NCI-H774 (cell line): Measurements from ENCODE around the gene NME4.
"Not testable (repeated sequence)": the region's sequence is repeated elsewhere in the genome, so short reads cannot be mapped to it uniquely, and the experiment has no call there.

Source experiments
- DNase-seq: peaks from one replicate; lab custom pipeline; 2025; lab: John Stamatoyannopoulos, UW

NME4 gene

DNA sequence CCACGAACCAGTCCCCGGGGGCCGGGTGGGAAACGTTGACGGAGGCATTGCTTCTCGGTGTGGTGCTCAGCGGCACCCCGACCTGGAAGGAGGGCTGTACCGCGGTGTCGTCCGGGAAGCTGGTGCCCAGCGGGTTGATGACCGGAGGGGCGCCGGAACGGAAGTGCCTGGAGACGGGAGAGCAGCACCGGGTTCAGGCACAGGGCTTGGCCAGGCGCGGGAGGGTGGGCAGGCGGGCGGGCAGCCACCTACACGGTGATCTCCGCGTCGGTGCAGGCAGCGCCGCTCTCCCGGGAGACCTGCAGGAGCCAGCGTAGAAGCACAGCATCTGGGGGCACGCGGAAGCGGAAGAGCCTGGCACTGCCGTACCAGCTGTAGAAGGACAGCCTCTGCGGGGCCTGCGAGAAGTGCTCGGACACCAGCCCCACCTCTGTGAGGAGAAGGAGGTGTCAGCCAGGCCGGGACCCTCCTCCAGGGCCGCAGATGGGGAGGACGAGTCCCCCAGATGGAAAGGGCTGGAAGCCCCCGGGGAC, 19.5 kb upstream of the NME4 start:
- no peak for DNase-seq

DNA sequence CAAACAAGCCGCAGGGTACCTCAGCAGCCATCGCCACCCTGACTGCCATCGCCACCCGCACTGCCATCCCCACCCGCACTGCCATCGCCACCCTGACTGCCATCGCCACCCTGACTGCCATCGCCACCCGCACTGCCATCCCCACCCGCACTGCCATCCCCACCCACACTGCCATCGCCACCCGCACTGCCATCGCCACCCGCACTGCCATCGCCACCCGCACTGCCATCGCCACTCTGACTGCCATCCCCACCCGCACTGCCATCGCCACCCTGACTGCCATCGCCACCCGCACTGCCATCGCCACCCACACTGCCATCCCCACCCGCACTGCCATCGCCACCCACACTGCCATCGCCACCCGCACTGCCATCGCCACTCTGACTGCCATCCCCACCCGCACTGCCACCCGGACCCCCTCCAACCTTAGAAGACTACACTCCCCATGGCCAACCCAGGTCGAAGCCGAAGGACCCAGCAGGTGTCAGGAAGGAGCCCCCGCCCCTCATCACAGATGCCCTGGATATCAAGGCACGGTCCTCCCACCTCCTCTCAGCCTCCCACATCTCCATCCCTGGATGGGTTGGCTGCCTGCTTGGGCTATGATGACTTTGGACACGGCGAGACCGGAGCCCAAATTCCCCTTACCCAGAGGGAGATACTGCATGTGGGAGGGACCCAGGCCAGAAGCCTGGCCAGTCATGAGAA, 18.7 kb upstream of the NME4 start:
- DNase-seq, result not testable (repeated sequence)

DNA sequence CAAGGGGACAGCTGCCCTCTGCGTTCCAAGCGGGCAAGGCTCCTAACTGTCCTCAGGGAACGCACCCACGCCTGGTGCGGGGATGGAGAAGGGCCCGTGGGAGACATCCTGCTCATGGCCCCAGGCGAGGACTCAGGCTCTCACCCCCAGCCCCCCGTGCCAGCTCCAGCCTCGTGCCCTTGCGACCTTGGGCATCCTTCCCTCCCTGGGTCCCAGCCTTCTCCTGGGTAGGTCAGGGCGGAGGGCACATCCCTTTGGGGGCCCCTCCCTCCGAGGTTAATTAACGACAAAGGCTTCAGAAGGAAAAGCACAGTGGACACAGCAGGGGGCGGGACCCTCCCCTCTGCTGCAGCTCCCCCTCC, 18.2 kb upstream of the NME4 start:
- DNase-seq, result no peak

DNA sequence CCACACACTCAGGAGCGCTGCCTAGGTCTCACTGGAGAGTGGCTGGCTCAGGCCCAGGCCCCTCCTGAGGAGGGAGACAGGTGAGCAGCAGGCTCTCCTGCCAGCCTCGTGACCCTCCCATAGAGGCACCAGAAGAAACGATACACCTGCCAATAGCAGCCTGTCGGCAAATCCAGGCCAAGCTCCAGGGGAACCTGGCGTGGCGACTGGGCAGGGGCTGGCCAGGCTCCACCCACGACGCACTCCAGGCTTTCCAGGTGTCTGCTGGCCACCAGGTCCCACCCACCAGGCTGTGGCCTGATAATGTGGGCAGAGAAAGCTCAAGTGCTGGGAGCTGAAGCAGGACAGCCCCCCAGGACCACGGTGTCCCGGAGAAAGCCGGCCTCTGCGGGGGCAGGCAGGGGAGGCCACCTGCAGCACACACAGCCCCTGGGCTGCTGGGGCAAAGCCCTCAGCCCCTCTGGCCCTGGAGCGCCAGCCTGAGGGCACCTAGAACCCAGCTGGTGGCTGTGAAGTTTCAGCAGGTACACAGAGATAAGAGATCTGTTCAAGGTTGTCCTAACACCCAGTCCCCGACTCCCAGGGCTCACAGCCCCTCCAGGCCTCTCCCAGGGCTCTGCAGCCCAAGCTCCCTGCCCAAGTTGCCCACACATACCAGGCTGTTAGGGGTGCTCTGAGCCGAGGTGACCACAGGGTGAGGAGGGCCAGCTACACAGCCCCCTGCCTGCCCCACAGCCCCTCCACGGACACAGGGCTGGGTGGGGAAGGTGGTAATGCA, 17.6 kb upstream of the NME4 start:
- peak; percentile 81 for DNase-seq

- DNase-seq, result no peak
Observed at GRCh38 chr16:379961-380761, 16.8 kb upstream of the NME4 start.

DNA sequence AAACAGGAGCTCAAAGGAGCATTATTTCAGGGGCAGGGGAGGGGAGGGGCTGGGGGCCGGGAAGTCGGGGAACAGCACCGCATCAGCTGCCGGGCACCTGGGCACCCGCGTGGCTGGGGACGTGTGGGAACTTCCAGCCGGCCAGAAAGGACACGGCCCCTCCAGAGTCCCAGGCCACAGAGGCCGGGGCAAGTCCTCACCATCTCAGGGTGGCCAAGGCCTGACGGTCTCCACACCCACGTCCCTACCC, 16.3 kb upstream of the NME4 start:
- no peak for DNase-seq

GRCh38 chr16:381012-381788, 15.8 kb upstream of the NME4 start:
- DNase-seq, result no peak

DNA sequence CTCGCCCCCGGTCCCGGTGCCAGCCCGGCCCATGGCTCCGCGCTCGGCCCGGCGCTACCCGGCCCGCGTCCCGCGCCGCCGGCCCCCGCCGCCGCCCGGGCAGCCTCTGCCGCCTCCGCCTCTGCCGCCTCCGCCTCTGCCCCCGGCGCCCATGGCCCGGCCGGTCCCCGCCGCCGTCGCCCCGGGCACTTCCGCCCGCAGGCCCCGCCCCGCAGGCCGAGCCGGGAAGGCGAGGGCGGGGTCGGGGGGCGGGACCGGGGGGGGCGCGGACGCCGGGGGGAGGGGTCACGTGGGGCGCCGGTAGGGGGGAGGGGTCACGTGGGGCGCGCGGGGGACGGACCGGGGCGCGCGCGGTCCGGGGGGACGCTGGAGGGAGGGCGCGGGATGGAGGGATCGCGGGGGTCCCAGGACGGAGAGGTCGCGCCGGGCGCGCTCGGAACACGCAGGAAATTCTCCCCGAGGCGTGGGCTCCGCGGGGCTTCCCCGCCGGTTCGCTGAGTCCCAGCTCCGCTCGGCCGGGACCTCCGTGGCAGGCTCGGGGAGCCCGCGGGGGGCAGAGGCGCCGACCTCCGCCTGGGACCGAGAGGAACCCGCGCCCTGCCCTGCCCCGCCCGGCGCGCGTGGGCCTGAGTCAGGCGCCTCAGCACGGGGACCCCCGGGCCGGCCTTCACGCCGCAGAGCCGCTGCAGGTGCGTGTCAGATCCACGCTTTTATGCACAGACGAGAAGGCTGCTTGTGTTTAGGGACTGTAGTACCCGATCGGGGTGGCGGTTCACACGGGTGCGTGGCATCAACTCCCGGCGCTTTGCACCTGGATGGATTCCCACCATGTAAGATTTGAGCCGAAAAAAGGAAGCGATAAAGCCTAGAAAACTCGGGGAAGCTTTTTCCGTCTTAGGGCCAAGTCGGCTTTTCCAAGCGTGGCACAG, 14.9 kb upstream of the NME4 start, which contains the start of gene PGAP6:
Gene PGAP6, minus strand, starts transcription at position 190 of the 929 bp plus-strand sequence. Its CDS starts 157 bp downstream, at position 33.
- peak; percentile 57 for DNase-seq

DNA sequence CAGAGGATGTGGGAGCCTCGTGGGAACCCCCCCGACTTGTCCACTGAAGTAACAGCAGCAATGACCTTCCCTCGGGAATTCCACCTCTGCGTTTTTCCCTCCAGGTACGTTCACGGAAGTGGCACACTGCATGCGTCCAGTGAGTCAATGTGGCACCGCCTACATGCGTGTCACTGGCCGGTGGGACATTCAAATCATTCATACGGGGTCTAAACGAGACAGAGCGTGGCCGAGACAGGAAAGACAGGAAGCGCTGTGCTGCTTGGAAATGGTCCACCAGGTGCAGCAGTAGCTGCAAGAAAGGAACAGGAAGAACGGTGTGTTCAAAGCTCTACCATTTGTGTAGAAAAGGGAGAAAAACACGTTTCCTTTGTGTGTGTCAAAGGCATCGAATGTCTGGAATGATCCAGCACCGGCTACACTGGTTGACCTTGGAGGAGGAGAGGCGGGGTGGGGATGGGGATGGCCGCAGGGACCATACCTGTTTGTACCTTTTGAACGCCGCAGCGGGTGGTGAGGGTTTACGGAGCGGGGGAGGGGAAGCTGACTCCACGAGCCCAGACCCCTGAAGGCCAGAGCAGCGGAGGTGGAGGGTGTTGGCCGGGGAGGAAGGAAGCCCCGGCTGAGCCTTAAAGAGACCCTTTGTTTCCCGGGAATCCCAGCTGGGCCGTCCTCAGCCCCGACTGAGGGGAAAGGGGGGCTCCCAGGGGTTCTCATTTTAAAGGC, 13.5 kb upstream of the NME4 start:
- peak; percentile 28 for DNase-seq

DNA sequence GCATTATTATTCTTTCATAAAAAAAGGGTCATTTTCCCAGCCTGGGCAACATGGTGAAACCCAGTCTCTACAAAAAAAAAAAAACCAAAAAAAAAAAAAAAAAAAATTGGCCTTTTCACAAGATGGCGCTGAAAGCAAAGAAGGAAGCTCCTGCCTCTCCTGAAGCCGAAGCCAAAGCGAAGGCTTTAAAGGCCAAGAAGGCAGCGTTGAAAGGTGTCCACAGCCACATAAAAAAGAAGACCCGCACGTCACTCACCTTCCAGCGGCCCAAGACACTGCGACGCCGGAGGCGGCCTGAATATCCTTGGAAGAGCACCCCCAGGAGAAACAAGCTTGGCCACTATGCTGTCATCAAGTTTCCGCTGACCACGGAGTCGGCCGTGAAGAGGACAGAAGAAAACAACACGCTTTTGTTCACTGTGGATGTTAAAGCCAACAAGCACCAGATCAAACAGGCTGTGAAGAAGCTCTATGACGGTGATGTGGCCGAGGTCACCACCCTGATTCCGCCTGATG, 10.3 kb upstream of the NME4 start:
- DNase-seq, result no peak

DNA sequence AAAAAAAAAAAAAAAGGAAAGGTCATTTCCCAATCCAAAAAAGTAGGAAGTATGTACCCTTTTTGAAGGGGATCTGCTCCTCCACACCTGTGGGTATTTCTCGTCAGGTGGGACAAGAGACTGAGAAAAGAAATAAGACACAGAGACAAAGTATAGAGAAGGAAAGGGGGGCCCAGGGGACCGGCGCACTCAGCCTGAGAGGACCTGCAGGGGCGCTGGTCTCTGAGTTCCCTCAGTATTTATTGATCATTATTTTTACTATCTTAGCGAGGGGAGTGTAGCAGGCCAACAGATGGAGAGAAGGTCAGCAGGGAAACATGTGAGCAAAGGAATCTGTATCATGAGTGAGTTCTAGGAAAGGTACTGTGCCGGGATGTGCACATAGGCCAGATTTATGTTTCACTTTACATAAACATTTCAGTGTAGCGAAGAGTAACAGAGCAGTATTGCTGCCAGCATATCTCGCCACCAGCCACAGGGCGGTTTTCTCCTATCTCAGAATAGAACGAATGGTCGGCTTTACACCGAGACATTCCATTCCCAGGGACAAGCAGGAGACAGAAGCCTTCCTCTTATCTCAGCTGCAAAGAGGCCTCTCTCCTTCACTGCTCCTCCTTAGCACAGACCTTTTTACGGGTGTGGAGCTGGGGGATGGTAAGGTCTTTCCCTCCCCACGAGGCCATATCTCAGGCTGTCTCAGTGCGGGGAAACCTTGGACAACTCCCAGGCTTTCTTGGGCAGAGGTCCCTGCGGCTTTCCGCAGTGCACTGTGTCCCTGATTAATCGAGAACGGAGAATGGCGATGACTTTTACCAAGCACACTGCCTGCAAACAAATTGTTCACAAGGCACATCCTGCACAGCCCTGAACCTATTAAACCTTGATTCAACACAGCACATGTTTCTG, 9.0 kb upstream of the NME4 start:
- DNase-seq, result not testable (repeated sequence)

GRCh38 chr16:389352-389751, 7.6 kb upstream of the NME4 start:
- DNase-seq, result no peak

DNA sequence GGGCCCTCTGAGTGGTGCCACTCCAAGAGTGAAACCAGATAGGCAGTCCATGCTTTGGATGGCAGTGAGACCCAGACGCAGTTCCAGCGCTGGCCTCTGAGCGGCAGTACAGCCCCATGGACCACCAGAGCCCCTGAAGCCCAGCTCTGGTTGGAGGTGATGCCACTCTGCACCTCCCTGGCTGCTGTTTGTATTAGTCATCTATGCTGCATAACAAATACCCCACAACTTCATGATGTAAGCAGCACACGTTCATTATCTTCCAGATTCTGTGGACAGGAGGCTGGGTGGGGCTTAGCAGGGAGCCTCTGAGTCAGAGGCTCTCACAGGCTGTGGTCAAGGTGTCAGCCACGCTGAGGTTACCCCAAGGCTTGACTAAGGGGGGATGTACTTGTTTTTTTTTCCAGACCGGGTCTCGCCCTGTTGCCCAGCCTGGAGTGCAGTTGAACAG, 5.1 kb upstream of the NME4 start:
- no peak for DNase-seq

DNA sequence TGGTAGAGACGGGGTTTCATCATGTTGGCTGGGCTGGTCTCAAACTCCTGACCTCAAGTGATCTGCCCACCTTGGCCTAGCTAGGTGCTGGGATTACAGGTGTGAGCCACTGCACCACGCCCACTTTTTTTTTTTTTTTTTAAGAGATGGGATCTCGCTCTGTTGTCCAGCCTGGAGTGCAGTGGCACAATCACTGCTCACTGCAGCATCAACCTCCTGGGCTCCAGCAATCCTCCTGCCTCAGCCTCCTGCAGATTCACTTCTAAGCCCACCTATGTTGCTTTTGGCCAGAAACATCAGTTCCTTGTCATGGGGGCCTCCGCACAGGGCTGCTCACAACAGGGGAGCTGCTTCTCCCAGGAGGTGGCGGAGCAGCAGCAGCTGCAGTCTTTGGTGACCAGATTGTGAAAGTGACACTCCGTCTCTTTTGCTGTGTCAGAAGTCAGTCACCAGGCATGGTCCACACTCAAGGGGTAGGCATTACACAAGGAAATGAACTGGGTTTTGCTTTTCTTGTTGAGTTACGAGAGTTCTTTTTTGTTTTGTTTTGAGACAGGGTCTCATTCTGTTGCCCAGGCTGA, 4.5 kb upstream of the NME4 start:
- no peak for DNase-seq

DNA sequence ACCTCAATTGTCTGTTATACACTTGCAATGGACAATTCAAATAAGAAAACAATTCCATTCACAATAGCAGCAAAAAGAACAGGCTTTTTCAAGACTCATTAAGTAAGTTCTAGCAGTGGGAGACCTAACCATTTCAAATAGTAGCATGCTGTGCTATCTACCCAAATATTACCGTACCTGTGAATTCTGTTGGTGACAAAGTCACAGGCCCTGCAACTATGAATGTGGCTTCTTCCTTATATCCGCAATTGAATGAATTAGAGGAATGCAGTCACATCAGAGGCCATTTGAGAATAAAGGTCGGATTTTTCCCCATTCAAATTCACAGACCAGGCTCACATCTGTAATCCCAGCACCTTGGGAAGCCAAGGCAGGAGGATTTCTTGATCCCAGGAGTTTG, 800 bp upstream of the NME4 start:
- DNase-seq, result peak; percentile 11

DNA sequence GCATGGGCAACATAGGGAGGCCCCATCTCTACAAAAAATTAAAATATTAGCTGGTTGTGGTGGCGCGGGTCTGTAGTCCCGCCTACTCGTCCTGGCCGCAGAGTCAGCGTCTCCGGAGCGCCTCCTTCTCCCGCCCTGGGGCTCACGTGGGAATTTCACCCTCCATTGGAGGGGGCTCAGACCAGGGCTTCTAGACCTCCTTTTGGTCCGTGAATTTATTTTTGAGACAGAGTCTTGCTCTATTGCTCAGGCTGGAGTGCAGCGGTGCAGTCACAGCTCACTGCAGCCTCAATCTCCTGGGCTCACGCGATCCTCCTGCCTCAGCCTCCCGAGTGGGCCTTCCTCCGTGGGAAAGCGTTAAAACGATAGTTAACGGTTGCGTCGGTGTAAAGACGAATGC, 394 bp upstream of the NME4 start:
- no peak for DNase-seq

DNA sequence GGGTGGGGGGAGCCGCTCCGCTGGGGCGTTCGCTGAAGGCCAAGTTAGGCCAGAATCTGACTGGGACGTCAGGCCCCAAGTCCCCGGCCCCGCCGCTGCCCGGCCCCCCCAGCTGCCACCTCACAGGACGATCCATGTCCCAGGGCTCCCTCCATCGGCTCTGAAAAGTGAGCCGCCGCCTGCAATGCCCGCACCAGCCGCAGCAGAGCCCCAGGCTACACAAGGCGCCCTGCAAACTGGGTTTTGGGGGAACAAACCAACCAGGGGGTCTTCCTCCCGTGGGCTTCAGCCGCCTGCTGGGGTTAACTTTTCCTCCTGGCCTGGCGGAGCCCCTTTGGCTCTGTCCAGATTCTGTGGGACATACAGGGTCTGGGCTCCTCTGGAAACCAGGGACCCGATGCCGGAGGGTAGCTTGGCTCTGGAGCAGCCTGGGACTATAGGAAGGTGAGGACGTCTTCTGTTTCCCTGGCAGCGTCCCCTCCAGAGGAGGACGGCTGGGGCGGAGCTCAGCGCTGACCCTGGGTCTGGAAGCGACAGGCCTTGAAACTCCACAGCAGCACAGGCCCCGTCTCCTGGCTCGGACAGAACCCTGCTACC, 835 bp downstream of the NME4 start:
- DNase-seq, result no peak
